Tibial nerve (tissue), 4 donors: ENCODE data around the gene NBAS. TPM values are rescaled to one million over a fixed set of nuclear protein-coding genes. Genes with fewer than 3 reads are reported as not detected.

Source experiments
- DNase-seq, 2 donors: peaks; one replicate each; pipeline ENCODE4 v3.0.0-alpha.2; 2019; ENCODE audit warnings: low spot score in 2 of 2
- H3K27ac ChIP-seq, 4 donors: fragments of 200-600 bp; sonication (generic) in 3 of 4; one replicate each; pipeline ENCODE4 v1.5.1; 2017 to 2019; ENCODE audit warnings: mild to moderate bottlenecking in 1 of 4
- H3K27me3 ChIP-seq, 2 donors: fragments of 200-600 bp; sonication (generic) in 1 of 2; one replicate each; pipeline versions ENCODE4 v1.5.1 to v1.6.0; 2017 to 2019
- H3K36me3 ChIP-seq, 3 donors: fragments of 200-600 bp; sonication (generic); one replicate each; pipeline ENCODE4 v1.5.1; 2018 to 2019
- H3K4me1 ChIP-seq, 4 donors: fragments of 200-600 bp; sonication (generic) in 3 of 4; one replicate each; pipeline ENCODE4 v1.5.1; 2017 to 2019
- H3K4me3 ChIP-seq, 4 donors: fragments of 200-600 bp; sonication (generic) in 3 of 4; one replicate each; pipeline ENCODE4 v1.5.1; 2017 to 2019; ENCODE audit warnings: mild to moderate bottlenecking in 1 of 4, moderate library complexity in 1 of 4
- H3K9me3 ChIP-seq, 4 donors: fragments of 200-600 bp; sonication (generic) in 3 of 4; one replicate each; pipeline ENCODE4 v1.5.1; 2017 to 2019
- CTCF ChIP-seq, 5 experiments: fragments of 200-600 bp in 3 of 5; fragments of 450-650 bp in 2 of 5; sonication (generic) in 3 of 5; IDR thresholded peaks; one replicate each; pipeline ENCODE4 v1.5.1; 2016 to 2019; ENCODE audit warnings: antibody characterized with exemption in 5 of 5, mild to moderate bottlenecking in 3 of 5, moderate library complexity in 2 of 5
- EP300 ChIP-seq, 2 donors: sonication (generic); formaldehyde crosslinking; IDR thresholded peaks; one replicate each; pipeline ENCODE4 v1.6.1; 2017; ENCODE audit warnings: antibody characterized with exemption in 2 of 2, mild to moderate bottlenecking in 1 of 2
- POLR2A ChIP-seq, 2 donors: fragments of 450-650 bp; IDR thresholded peaks; one replicate each; pipeline ENCODE4 v1.6.1; 2017; ENCODE audit warnings: antibody characterized with exemption in 2 of 2, mild to moderate bottlenecking in 2 of 2, moderate library complexity in 2 of 2
- WGBS, 2 donors: methylation state at CpG; one replicate each; pipeline ENCODE4 v1.1.5; 2018; 5-methylcytosine and 5-hydroxymethylcytosine counted together
- total RNA-seq, 4 donors: library from RNA; depleted of rRNA; stranded (reverse); fragments of >200 nt; gene quantifications; one replicate each; pipeline ENCODE4 v1.1.0, GENCODE V29; 2016

The NBAS gene
- total RNA-seq, 4 donors from 2014 or later, result 49.0 to 59.1 (median 55.1) TPM

GRCh38 chr2:15226661-15227060 is 334.5 kb downstream of the NBAS start:
- WGBS, 2 donors, result 76 to 80% methylated on average over 2 of the region's 2 CpGs
- H3K4me1 ChIP-seq, result no peaks in the 10 kb centered on the region
- TF ChIP-seq EP300 (IDR thresholded peaks at IDR 0.05) (no peak), POLR2A (IDR thresholded peaks at IDR 0.05) (no peak), CTCF (IDR thresholded peaks at IDR 0.05) (no peak)
- no peak for DNase-seq
- H3K27ac ChIP-seq, result no peak overlapping the region
- H3K4me3 ChIP-seq, result no peak overlapping the region
- no peaks in the 10 kb centered on the region for H3K27me3 ChIP-seq
- peaks cover 0 to 60% (median 0%) of the 10 kb centered on the region in 3 donors for H3K36me3 ChIP-seq
- H3K9me3 ChIP-seq, result peaks cover 0 to 11% (median 2%) of the 10 kb centered on the region in 4 donors

- Histone ChIP-seq H3K27me3 (no peaks in the 10 kb centered on the region), H3K4me1 (no peaks in the 10 kb centered on the region), H3K9me3 (peaks cover 0 to 11% (median 2%) of the 10 kb centered on the region in 4 donors), H3K4me3 (no peak overlapping the region), H3K36me3 (peaks cover 0 to 52% (median 0%) of the 10 kb centered on the region in 3 donors), H3K27ac (no peak overlapping the region)
- WGBS, 2 donors, result 93% methylated on average over 4 of the region's 4 CpGs
- TF ChIP-seq CTCF (IDR thresholded peaks at IDR 0.05), result no peak
- TF ChIP-seq EP300 (IDR thresholded peaks at IDR 0.05), result no peak
- TF ChIP-seq POLR2A (IDR thresholded peaks at IDR 0.05), result no peak
- DNase-seq, result no peak
Observed at GRCh38 chr2:15225131-15225530, 336.0 kb downstream of the NBAS start.

GRCh38 chr2:15224641-15225040 is 336.5 kb downstream of the NBAS start:
- Histone ChIP-seq H3K4me1 (no peaks in the 10 kb centered on the region), H3K27ac (no peak overlapping the region), H3K9me3 (peaks cover 0 to 11% (median 2%) of the 10 kb centered on the region in 4 donors), H3K27me3 (no peaks in the 10 kb centered on the region), H3K4me3 (no peak overlapping the region), H3K36me3 (peaks cover 0 to 47% (median 0%) of the 10 kb centered on the region in 3 donors)
- WGBS, 2 donors, result 94% methylated on average over 6 of the region's 6 CpGs
- no peak for DNase-seq
- TF ChIP-seq POLR2A (IDR thresholded peaks at IDR 0.05), result no peak
- no peak for TF ChIP-seq CTCF (IDR thresholded peaks at IDR 0.05)
- TF ChIP-seq EP300 (IDR thresholded peaks at IDR 0.05), result no peak

- H3K9me3 ChIP-seq, result peaks cover 0 to 11% (median 2%) of the 10 kb centered on the region in 4 donors
- WGBS, 2 donors, result 69 to 71% methylated on average over 3 of the region's 3 CpGs
- no peak overlapping the region for H3K4me3 ChIP-seq
- H3K4me1 ChIP-seq, result no peaks in the 10 kb centered on the region
- TF ChIP-seq EP300 (IDR thresholded peaks at IDR 0.05) (no peak), CTCF (IDR thresholded peaks at IDR 0.05) (no peak), POLR2A (IDR thresholded peaks at IDR 0.05) (no peak)
- no peak overlapping the region for H3K27ac ChIP-seq
- no peak for DNase-seq
- peaks cover 0 to 42% (median 0%) of the 10 kb centered on the region in 3 donors for H3K36me3 ChIP-seq
- H3K27me3 ChIP-seq, result no peaks in the 10 kb centered on the region
Observed at GRCh38 chr2:15223887-15224286, 337.2 kb downstream of the NBAS start.

GRCh38 chr2:15222856-15223255 is 338.3 kb downstream of the NBAS start:
- H3K4me1 ChIP-seq, result no peaks in the 10 kb centered on the region
- no peak overlapping the region for H3K4me3 ChIP-seq
- peaks cover 0 to 42% (median 0%) of the 10 kb centered on the region in 3 donors for H3K36me3 ChIP-seq
- no peak overlapping the region for H3K27ac ChIP-seq
- no peaks in the 10 kb centered on the region for H3K27me3 ChIP-seq
- TF ChIP-seq EP300 (IDR thresholded peaks at IDR 0.05) (no peak), CTCF (IDR thresholded peaks at IDR 0.05) (no peak), POLR2A (IDR thresholded peaks at IDR 0.05) (no peak)
- WGBS, 2 donors, result 58 to 62% methylated on average over 3 of the region's 3 CpGs
- DNase-seq, result no peak
- peaks cover 0 to 7% (median 2%) of the 10 kb centered on the region in 4 donors for H3K9me3 ChIP-seq
